WTC11 (cell line): ENCODE data around the gene AGBL4. TPM values are rescaled to one million over a fixed set of nuclear protein-coding genes. Genes with fewer than 3 reads are reported as not detected.

Experiments
- ATAC-seq: fragments of 200-7000 bp; cut with Tn5 transposase; 2 replicates; pipeline ENCODE4 v1.10.0; 2021; ENCODE audit warnings: mild to moderate bottlenecking, moderate library complexity
- CTCF ChIA-PET: fragments of 300-600 bp; sonication (Branson Sonifier 250); formaldehyde crosslinking; loops from one replicate; lab custom pipeline; 2021; ENCODE audit warnings: antibody characterized with exemption; lab: Charles Lee
- POLR2A ChIA-PET: fragments of 350-600 bp; sonication (Branson Sonifier 250); formaldehyde crosslinking; loops from one replicate; lab custom pipeline; 2021; ENCODE audit warnings: antibody characterized with exemption; lab: Charles Lee
- DNase-seq: peaks from one replicate; pipeline ENCODE4 v3.0.0; 2021; ENCODE audit warnings: low spot score
- H3K27ac Mint-ChIP-seq: 2 replicates; pipeline ENCODE4 v1.8.0; 2021; ENCODE audit warnings: mixed read lengths
- H3K27me3 Mint-ChIP-seq: 2 replicates; pipeline ENCODE4 v1.8.0; 2021; ENCODE audit warnings: low read depth, mild to moderate bottlenecking, moderate library complexity, mixed read lengths
- H3K36me3 Mint-ChIP-seq: 2 replicates; pipeline ENCODE4 v1.8.0; 2021; ENCODE audit warnings: mixed read lengths
- H3K4me1 Mint-ChIP-seq: 2 replicates; pipeline ENCODE4 v1.8.0; 2022; ENCODE audit warnings: mixed read lengths
- H3K4me3 Mint-ChIP-seq: 2 replicates; pipeline ENCODE4 v1.8.0; 2021; ENCODE audit warnings: mild to moderate bottlenecking, moderate library complexity, mixed read lengths
- H3K9me3 Mint-ChIP-seq: 2 replicates; pipeline ENCODE4 v1.8.0; 2021; ENCODE audit warnings: mixed read lengths
- ATF1 ChIP-seq: sonication (generic); formaldehyde crosslinking; IDR thresholded peaks from 2 replicates; pipeline ENCODE4 v1.8.1; 2023; ENCODE audit warnings: mild to moderate bottlenecking, moderate library complexity, missing genetic modification reagents
- ATF6 ChIP-seq: sonication (generic); formaldehyde crosslinking; IDR thresholded peaks from 2 replicates; pipeline ENCODE4 v1.8.1; 2023; ENCODE audit warnings: mild to moderate bottlenecking, missing genetic modification reagents
- CREB1 ChIP-seq: sonication (generic); formaldehyde crosslinking; IDR thresholded peaks from 2 replicates; pipeline ENCODE4 v1.8.0; 2023; ENCODE audit warnings: mild to moderate bottlenecking, missing genetic modification reagents
- E2F1 ChIP-seq: sonication (generic); formaldehyde crosslinking; IDR thresholded peaks from 2 replicates; pipeline ENCODE4 v1.8.0; 2022; ENCODE audit warnings: mild to moderate bottlenecking, missing genetic modification reagents
- ESRRA ChIP-seq: sonication (generic); formaldehyde crosslinking; IDR thresholded peaks from 2 replicates; pipeline ENCODE4 v1.8.1; 2022; ENCODE audit warnings: mild to moderate bottlenecking, missing genetic modification reagents, borderline replicate concordance
- GTF2I ChIP-seq: fragments of 250-450 bp; sonication (Bioruptor Pico); conservative IDR thresholded peaks from 2 replicates; pipeline ENCODE4 v1.4.0; 2021; ENCODE audit warnings: mild to moderate bottlenecking
- MXD4 ChIP-seq: fragments of 250-450 bp; sonication (Bioruptor Pico); IDR thresholded peaks from 2 replicates; pipeline ENCODE4 v1.8.0; 2021; ENCODE audit warnings: mild to moderate bottlenecking, moderate library complexity, borderline replicate concordance
- NFYB ChIP-seq: sonication (generic); formaldehyde crosslinking; conservative IDR thresholded peaks from 2 replicates; pipeline ENCODE4 v1.8.0; 2022; ENCODE audit warnings: low read depth, missing genetic modification reagents
- NR1H2 ChIP-seq: sonication (generic); formaldehyde crosslinking; IDR thresholded peaks from 2 replicates; pipeline ENCODE4 v1.9.0; 2021; ENCODE audit warnings: mild to moderate bottlenecking, moderate library complexity, missing genetic modification reagents
- PREB ChIP-seq: sonication (generic); formaldehyde crosslinking; IDR thresholded peaks from 2 replicates; pipeline ENCODE4 v1.8.1; 2022; ENCODE audit warnings: mild to moderate bottlenecking, missing genetic modification reagents, moderate library complexity, borderline replicate concordance
- RELA ChIP-seq: sonication (generic); formaldehyde crosslinking; IDR thresholded peaks from 2 replicates; pipeline ENCODE4 v1.8.1; 2022; ENCODE audit warnings: missing genetic modification reagents, mild to moderate bottlenecking, borderline replicate concordance
- SMAD3 ChIP-seq: sonication (generic); formaldehyde crosslinking; IDR thresholded peaks from 2 replicates; pipeline ENCODE4 v1.8.0; 2022; ENCODE audit warnings: missing genetic modification reagents, mild to moderate bottlenecking, borderline replicate concordance
- TCF7 ChIP-seq: sonication (generic); formaldehyde crosslinking; IDR thresholded peaks from 2 replicates; pipeline ENCODE4 v1.8.0; 2022; ENCODE audit warnings: mild to moderate bottlenecking, low read depth, missing genetic modification reagents, moderate library complexity
- ZNF121 ChIP-seq: sonication (generic); formaldehyde crosslinking; IDR thresholded peaks from 2 replicates; pipeline ENCODE4 v1.8.0; 2023; ENCODE audit warnings: missing genetic modification reagents
- ZNF232 ChIP-seq: sonication (generic); formaldehyde crosslinking; IDR thresholded peaks from 2 replicates; pipeline ENCODE4 v1.8.0; 2022; ENCODE audit warnings: mild to moderate bottlenecking, missing genetic modification reagents
- ZNF263 ChIP-seq: sonication (generic); formaldehyde crosslinking; IDR thresholded peaks from 2 replicates; pipeline ENCODE4 v1.8.1; 2022; ENCODE audit warnings: low read depth, mild to moderate bottlenecking, moderate library complexity, missing genetic modification reagents
- ZNF671 ChIP-seq: fragments of 250-450 bp; sonication (Bioruptor Pico); IDR thresholded peaks from 2 replicates; pipeline ENCODE4 v1.8.0; 2021; ENCODE audit warnings: mild to moderate bottlenecking
- total RNA-seq: library from RNA; stranded (reverse); gene quantifications from 3 replicates; pipeline ENCODE4 v1.2.3, GENCODE V29; 2021
- TF ChIP-seq, protein P1 (sequence below): sonication (generic); formaldehyde crosslinking; conservative IDR thresholded peaks from 2 replicates; pipeline ENCODE4 v1.8.1; 2022; ENCODE audit warnings: mild to moderate bottlenecking, missing genetic modification reagents
- TF ChIP-seq, protein P2 (sequence below): sonication (generic); formaldehyde crosslinking; IDR thresholded peaks from 2 replicates; pipeline ENCODE4 v1.8.1; 2022; ENCODE audit warnings: low read depth, mild to moderate bottlenecking, moderate library complexity, missing genetic modification reagents, borderline replicate concordance
- TF ChIP-seq, protein P3 (sequence below): sonication (generic); formaldehyde crosslinking; IDR thresholded peaks from 2 replicates; pipeline ENCODE4 v1.8.1; 2023; ENCODE audit warnings: mild to moderate bottlenecking, missing genetic modification reagents, moderate library complexity

AGBL4 gene
- total RNA-seq, 1 experiment from 2014 or later: 0.87 TPM

DNA sequence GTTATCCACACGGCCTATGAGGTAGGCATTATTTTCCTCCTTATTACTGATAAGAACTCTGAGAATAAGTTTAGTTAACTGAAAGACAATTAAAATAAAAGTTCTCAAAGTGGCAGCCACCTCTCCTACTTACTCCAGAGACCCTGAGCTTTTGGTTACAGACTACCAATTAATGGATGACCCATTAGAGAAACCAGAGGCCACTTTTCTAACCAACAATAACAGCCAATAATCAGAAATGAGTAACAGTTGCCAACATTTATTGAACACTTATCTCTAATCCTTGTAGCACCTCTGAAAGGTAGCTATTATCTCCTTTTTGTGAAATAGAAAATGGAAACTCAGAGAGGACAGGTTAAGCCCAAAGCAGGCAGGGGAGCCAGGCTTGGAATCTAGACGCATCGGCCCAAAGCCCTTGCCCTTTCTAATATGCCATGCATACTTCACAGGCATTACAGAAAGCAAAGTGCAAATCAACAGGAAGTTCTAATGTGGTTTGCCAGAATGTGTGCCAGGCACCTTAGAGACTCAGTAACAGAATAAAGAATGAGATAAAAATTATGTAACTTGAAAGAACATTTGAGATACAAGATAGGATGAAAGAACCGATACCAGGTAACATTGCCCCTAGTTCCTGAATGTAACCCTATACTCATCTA lies 1297.1 kb downstream of the AGBL4 start (continued):
- TF ChIP-seq, protein P1, sequence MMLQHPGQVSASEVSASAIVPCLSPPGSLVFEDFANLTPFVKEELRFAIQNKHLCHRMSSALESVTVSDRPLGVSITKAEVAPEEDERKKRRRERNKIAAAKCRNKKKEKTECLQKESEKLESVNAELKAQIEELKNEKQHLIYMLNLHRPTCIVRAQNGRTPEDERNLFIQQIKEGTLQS (CRISPR knock-in tag): no peak
- no peak for TF ChIP-seq ZNF232 (CRISPR knock-in tag)
- TF ChIP-seq, protein P2, sequence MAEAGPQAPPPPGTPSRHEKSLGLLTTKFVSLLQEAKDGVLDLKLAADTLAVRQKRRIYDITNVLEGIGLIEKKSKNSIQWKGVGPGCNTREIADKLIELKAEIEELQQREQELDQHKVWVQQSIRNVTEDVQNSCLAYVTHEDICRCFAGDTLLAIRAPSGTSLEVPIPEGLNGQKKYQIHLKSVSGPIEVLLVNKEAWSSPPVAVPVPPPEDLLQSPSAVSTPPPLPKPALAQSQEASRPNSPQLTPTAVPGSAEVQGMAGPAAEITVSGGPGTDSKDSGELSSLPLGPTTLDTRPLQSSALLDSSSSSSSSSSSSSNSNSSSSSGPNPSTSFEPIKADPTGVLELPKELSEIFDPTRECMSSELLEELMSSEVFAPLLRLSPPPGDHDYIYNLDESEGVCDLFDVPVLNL: no peak
- TF ChIP-seq ZNF671 (CRISPR knock-in tag): no peak
- no peak for TF ChIP-seq ZNF263 (CRISPR knock-in tag)

GRCh38 chr1:48726139-48726538 lies 1297.6 kb downstream of the AGBL4 start:
- H3K4me1 Mint-ChIP-seq: no peaks in the 10 kb centered on the region
- no peak overlapping the region for H3K27ac Mint-ChIP-seq
- no peak overlapping the region for H3K4me3 Mint-ChIP-seq
- H3K27me3 Mint-ChIP-seq: no peaks in the 10 kb centered on the region
- no peak for ATAC-seq
- ChIA-PET POLR2A (no interaction called here), CTCF (no interaction called here)
- no peak for DNase-seq
- H3K9me3 Mint-ChIP-seq: no peaks in the 10 kb centered on the region
- no peaks in the 10 kb centered on the region for H3K36me3 Mint-ChIP-seq
- TF ChIP-seq RELA (CRISPR knock-in tag) (no peak), ESRRA (CRISPR knock-in tag) (no peak), MXD4 (CRISPR knock-in tag) (no peak), ATF6 (no peak), CREB1 (CRISPR knock-in tag) (no peak), SMAD3 (no peak), E2F1 (CRISPR knock-in tag) (no peak)

- POLR2A ChIA-PET: no interaction called here
- no peaks in the 10 kb centered on the region for H3K27me3 Mint-ChIP-seq
- H3K4me1 Mint-ChIP-seq: no peaks in the 10 kb centered on the region
- H3K36me3 Mint-ChIP-seq: no peaks in the 10 kb centered on the region
- CTCF ChIA-PET: no interaction called here
- no peak overlapping the region for H3K4me3 Mint-ChIP-seq
- ATAC-seq: no peak
- no peak for TF ChIP-seq NFYB (CRISPR knock-in tag)
- TF ChIP-seq CREB1 (CRISPR knock-in tag): no peak
- DNase-seq: no peak
- no peaks in the 10 kb centered on the region for H3K9me3 Mint-ChIP-seq
- H3K27ac Mint-ChIP-seq: no peak overlapping the region
Measured at GRCh38 chr1:48725341-48726046, 1298.3 kb downstream of the AGBL4 start.

DNA sequence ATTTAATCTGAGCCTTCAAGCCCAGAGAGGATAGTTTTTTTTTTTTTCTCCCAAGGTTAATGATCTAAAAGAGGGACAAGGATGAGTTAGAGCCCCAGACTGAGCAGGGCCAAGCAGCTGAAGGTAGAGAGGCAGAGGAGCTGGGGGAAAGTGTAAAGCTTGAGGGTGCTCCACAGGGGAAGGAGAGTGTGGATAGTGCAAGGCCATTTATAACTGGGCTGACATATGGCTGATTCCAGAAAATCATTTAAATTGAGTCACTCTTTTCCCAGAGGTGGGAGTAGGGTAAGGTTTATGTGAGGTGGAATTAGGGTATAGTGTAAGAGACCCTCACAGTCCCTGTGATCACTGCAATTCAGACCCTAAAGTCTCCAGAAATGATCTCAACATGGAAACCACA lies 1302.8 kb downstream of the AGBL4 start:
- no peak for ATAC-seq
- no peaks in the 10 kb centered on the region for H3K36me3 Mint-ChIP-seq
- H3K27me3 Mint-ChIP-seq: no peaks in the 10 kb centered on the region
- H3K27ac Mint-ChIP-seq: no peak overlapping the region
- H3K4me1 Mint-ChIP-seq: no peaks in the 10 kb centered on the region
- DNase-seq: no peak
- no peaks in the 10 kb centered on the region for H3K9me3 Mint-ChIP-seq
- H3K4me3 Mint-ChIP-seq: no peak overlapping the region
- CTCF ChIA-PET: no interaction called here
- POLR2A ChIA-PET: no interaction called here
- no peak for TF ChIP-seq NR1H2 (CRISPR knock-in tag)
- TF ChIP-seq GTF2I (CRISPR knock-in tag): no peak
- no peak for TF ChIP-seq RELA (CRISPR knock-in tag)
- TF ChIP-seq, protein P3, sequence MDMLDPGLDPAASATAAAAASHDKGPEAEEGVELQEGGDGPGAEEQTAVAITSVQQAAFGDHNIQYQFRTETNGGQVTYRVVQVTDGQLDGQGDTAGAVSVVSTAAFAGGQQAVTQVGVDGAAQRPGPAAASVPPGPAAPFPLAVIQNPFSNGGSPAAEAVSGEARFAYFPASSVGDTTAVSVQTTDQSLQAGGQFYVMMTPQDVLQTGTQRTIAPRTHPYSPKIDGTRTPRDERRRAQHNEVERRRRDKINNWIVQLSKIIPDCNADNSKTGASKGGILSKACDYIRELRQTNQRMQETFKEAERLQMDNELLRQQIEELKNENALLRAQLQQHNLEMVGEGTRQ (CRISPR knock-in tag): no peak
- TF ChIP-seq ZNF232 (CRISPR knock-in tag): no peak
- no peak for TF ChIP-seq PREB
- TF ChIP-seq ATF1 (CRISPR knock-in tag): no peak
- no peak for TF ChIP-seq ZNF121 (CRISPR knock-in tag)
- TF ChIP-seq TCF7: no peak
